HepG2 (cell line): ENCODE results near the gene HSPB6. TPM values are rescaled to one million over a fixed set of nuclear protein-coding genes. Genes with fewer than 3 reads are reported as not detected.

ENCODE experiments used
- ARNT2 ChIP-seq: sonication (generic); formaldehyde crosslinking; IDR thresholded peaks from 2 replicates; pipeline ENCODE4 v1.8.0; 2022; ENCODE audit warnings: mild to moderate bottlenecking, low read depth, missing genetic modification reagents, moderate library complexity
- ATAD3A ChIP-seq: sonication (generic); formaldehyde crosslinking; IDR thresholded peaks from 2 replicates; pipeline ENCODE4 v1.4.0; 2020; ENCODE audit warnings: missing genetic modification reagents
- ATM ChIP-seq: fragments of 450-650 bp; IDR thresholded peaks from 2 replicates; pipeline ENCODE4 v1.7.1; 2017; ENCODE audit warnings: mild to moderate bottlenecking, borderline replicate concordance
- DNMT1 ChIP-seq: sonication (generic); formaldehyde crosslinking; IDR thresholded peaks from 2 replicates; pipeline ENCODE4 v1.5.1; 2020; ENCODE audit warnings: mild to moderate bottlenecking, missing genetic modification reagents
- EHMT2 ChIP-seq: fragments of 200-600 bp; sonication (generic); IDR thresholded peaks from 2 replicates; pipeline ENCODE4 v1.7.0; 2017; ENCODE audit warnings: antibody characterized with exemption, low read depth, low read length, borderline replicate concordance
- FOXO1 ChIP-seq: sonication (generic); formaldehyde crosslinking; IDR thresholded peaks from 2 replicates; pipeline ENCODE4 v1.4.0; 2020; ENCODE audit warnings: missing genetic modification reagents
- GTF3A ChIP-seq: sonication (generic); formaldehyde crosslinking; conservative IDR thresholded peaks from 2 replicates; pipeline ENCODE4 v1.4.0; 2020; ENCODE audit warnings: mild to moderate bottlenecking, missing genetic modification reagents
- HNF4A ChIP-seq: sonication (generic); formaldehyde crosslinking; IDR thresholded peaks from 2 replicates; pipeline ENCODE4 v1.4.0; 2020; ENCODE audit warnings: missing genetic modification reagents
- HOXD1 ChIP-seq: sonication (generic); formaldehyde crosslinking; IDR thresholded peaks from 2 replicates; pipeline ENCODE4 v1.5.0; 2020; ENCODE audit warnings: missing genetic modification reagents
- KDM2A ChIP-seq: sonication (generic); formaldehyde crosslinking; IDR thresholded peaks from 2 replicates; pipeline ENCODE4 v1.4.0; 2020; ENCODE audit warnings: low read depth, missing genetic modification reagents, borderline replicate concordance
- KDM4B ChIP-seq: sonication (generic); formaldehyde crosslinking; IDR thresholded peaks from 2 replicates; pipeline ENCODE4 v1.4.0; 2020; ENCODE audit warnings: missing genetic modification reagents
- NAIF1 ChIP-seq: sonication (generic); formaldehyde crosslinking; IDR thresholded peaks from 2 replicates; pipeline ENCODE4 v1.5.0; 2020; ENCODE audit warnings: mild to moderate bottlenecking, missing genetic modification reagents, borderline replicate concordance
- NR1H2 ChIP-seq: sonication (generic); formaldehyde crosslinking; IDR thresholded peaks from 2 replicates; pipeline ENCODE4 v1.8.1; 2022; ENCODE audit warnings: low read depth, missing genetic modification reagents, borderline replicate concordance
- SIN3B ChIP-seq: fragments of 150-350 bp; IDR thresholded peaks from 2 replicates; pipeline ENCODE4 v1.6.1; 2014; ENCODE audit warnings: low read length
- SRF ChIP-seq: IDR thresholded peaks from 2 replicates; pipeline ENCODE4 v1.6.1; 2011; ENCODE audit warnings: mild to moderate bottlenecking, low read depth, low read length, moderate library complexity
- STAT5B ChIP-seq: sonication (generic); formaldehyde crosslinking; IDR thresholded peaks from 2 replicates; pipeline ENCODE4 v1.4.0; 2020; ENCODE audit warnings: missing genetic modification reagents
- ZNF143 ChIP-seq: sonication (generic); formaldehyde crosslinking; IDR thresholded peaks from 2 replicates; pipeline ENCODE4 v1.4.0; 2020; ENCODE audit warnings: missing genetic modification reagents
- ZNF460 ChIP-seq: sonication (generic); formaldehyde crosslinking; IDR thresholded peaks from 2 replicates; pipeline ENCODE4 v1.5.1; 2020; ENCODE audit warnings: missing genetic modification reagents, mild to moderate bottlenecking, borderline replicate concordance
- polyA plus RNA-seq, 8 experiments: library from polyadenylated mRNA; depleted of rRNA in 3 of 8; stranded (reverse) in 7 of 8; unstranded in 1 of 8; fragments of >200 nt; fragmentation: Illumina TruSeq in 4 of 8; extraction: Trizol in 4 of 8; gene quantifications; 2 replicates each; pipeline versions ENCODE4 v1.2.1 to v1.2.3, GENCODE V29; 2011 to 2016; ENCODE audit warnings: low read depth in 4 of 8, missing spikeins in 1 of 8, mixed read lengths in 1 of 8; ENCODE audit not compliant: insufficient read depth in 1 of 8
- total RNA-seq, 5 experiments: library from RNA; depleted of rRNA; stranded (reverse); fragments of >200 nt; fragmentation: Illumina TruSeq; extraction: Trizol; gene quantifications; 2 replicates each; pipeline ENCODE4 v1.2.3, GENCODE V29; 2016; ENCODE audit warnings: low read depth in 1 of 5
- TF ChIP-seq, protein P1 (sequence below): sonication (generic); formaldehyde crosslinking; IDR thresholded peaks from 2 replicates; pipeline ENCODE4 v1.5.1; 2020; ENCODE audit warnings: mild to moderate bottlenecking, missing genetic modification reagents, moderate library complexity
- TF ChIP-seq, protein P2 (sequence below): sonication (generic); formaldehyde crosslinking; IDR thresholded peaks from 2 replicates; pipeline ENCODE4 v1.8.0; 2022; ENCODE audit warnings: missing genetic modification reagents, low read depth, mild to moderate bottlenecking, borderline replicate concordance
- TF ChIP-seq, protein P3 (sequence below): IDR thresholded peaks from 2 replicates; pipeline ENCODE4 v1.6.1; 2016; ENCODE audit warnings: control low read depth
- TF ChIP-seq, protein P4 (sequence below): sonication (generic); formaldehyde crosslinking; IDR thresholded peaks from 2 replicates; pipeline ENCODE4 v1.4.0; 2020; ENCODE audit warnings: missing genetic modification reagents; ENCODE audit errors: not compliant biosample characterization
- TF ChIP-seq, protein P5 (sequence below): sonication (generic); formaldehyde crosslinking; IDR thresholded peaks from 2 replicates; pipeline ENCODE4 v1.5.1; 2020; ENCODE audit warnings: mild to moderate bottlenecking, missing genetic modification reagents, moderate library complexity

Gene HSPB6
- total and polyA plus RNA-seq, 2 of the 13 experiments (the other 11 are each of a cell fraction or from before 2014, with no cell fraction given) = 0.18 TPM; not detected in 1

DNA sequence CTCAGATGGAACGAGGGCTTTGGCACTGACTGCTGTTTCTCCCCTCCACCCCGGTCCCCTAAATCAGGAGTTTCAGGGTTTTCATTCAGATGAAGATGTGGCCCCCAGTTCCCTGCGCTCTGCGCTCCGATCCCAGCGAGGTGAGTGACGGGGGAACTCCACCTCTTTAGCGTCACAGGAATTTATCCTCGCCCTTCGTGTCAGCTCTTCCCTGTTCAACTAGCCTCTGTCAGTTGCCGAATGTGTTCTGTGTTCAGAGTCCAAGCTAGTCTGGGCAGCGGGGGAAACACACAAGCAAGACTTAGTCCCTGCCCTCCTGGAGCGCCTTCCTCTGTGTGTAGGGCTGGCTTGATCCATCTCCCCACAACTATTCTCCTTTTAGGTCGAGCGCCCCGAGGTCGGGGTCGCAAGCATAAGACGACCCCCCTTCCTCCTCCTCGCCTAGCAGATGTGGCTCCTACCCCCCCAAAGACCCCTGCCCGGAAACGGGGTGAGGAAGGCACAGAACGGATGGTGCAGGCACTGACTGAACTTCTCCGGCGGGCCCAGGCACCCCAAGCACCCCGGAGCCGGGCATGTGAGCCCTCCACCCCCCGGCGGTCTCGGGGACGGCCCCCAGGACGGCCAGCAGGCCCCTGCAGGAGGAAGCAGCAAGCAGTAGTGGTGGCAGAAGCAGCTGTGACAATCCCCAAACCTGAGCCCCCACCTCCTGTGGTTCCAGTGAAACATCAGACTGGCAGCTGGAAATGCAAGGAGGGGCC is 37.2 kb downstream of the HSPB6 start (continued):
- TF ChIP-seq, protein P1, sequence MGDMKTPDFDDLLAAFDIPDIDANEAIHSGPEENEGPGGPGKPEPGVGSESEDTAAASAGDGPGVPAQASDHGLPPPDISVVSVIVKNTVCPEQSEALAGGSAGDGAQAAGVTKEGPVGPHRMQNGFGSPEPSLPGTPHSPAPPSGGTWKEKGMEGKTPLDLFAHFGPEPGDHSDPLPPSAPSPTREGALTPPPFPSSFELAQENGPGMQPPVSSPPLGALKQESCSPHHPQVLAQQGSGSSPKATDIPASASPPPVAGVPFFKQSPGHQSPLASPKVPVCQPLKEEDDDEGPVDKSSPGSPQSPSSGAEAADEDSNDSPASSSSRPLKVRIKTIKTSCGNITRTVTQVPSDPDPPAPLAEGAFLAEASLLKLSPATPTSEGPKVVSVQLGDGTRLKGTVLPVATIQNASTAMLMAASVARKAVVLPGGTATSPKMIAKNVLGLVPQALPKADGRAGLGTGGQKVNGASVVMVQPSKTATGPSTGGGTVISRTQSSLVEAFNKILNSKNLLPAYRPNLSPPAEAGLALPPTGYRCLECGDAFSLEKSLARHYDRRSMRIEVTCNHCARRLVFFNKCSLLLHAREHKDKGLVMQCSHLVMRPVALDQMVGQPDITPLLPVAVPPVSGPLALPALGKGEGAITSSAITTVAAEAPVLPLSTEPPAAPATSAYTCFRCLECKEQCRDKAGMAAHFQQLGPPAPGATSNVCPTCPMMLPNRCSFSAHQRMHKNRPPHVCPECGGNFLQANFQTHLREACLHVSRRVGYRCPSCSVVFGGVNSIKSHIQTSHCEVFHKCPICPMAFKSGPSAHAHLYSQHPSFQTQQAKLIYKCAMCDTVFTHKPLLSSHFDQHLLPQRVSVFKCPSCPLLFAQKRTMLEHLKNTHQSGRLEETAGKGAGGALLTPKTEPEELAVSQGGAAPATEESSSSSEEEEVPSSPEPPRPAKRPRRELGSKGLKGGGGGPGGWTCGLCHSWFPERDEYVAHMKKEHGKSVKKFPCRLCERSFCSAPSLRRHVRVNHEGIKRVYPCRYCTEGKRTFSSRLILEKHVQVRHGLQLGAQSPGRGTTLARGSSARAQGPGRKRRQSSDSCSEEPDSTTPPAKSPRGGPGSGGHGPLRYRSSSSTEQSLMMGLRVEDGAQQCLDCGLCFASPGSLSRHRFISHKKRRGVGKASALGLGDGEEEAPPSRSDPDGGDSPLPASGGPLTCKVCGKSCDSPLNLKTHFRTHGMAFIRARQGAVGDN (CRISPR knock-in tag) = peak; percentile 51
- 0 out of 2 replicates have a peak, but pooled peaks have one; percentile 20 for TF ChIP-seq KDM2A (CRISPR knock-in tag)
- TF ChIP-seq SIN3B = no peak
- no peak for TF ChIP-seq NAIF1
- TF ChIP-seq, protein P2, sequence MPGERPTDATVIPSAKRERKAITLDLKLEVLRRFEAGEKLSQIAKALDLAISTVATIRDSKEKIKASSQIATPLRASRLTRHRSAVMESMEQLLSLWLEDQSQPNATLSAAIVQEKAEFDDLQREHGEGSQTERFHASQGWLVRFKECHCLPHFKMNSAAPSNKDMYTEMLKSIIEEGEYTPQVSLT (CRISPR knock-in tag) = no peak
- TF ChIP-seq FOXO1 = 0 out of 2 replicates have a peak, but pooled peaks have one; percentile 18
- TF ChIP-seq ATAD3A = no peak
- no peak for TF ChIP-seq DNMT1
- TF ChIP-seq GTF3A (CRISPR knock-in tag) = no peak
- TF ChIP-seq STAT5B (CRISPR knock-in tag) = no peak
- TF ChIP-seq, protein P3, sequence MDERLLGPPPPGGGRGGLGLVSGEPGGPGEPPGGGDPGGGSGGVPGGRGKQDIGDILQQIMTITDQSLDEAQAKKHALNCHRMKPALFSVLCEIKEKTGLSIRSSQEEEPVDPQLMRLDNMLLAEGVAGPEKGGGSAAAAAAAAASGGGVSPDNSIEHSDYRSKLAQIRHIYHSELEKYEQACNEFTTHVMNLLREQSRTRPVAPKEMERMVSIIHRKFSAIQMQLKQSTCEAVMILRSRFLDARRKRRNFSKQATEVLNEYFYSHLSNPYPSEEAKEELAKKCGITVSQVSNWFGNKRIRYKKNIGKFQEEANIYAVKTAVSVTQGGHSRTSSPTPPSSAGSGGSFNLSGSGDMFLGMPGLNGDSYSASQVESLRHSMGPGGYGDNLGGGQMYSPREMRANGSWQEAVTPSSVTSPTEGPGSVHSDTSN (CRISPR knock-in tag) = peak; percentile 76
- TF ChIP-seq HNF4A (CRISPR knock-in tag) = peak; percentile 77
- TF ChIP-seq NR1H2 (CRISPR knock-in tag) = no peak
- TF ChIP-seq ZNF460 (CRISPR knock-in tag) = no peak
- peak; percentile 57; the same call in 1 of the 2 replicates for TF ChIP-seq ZNF143 (CRISPR knock-in tag)
- TF ChIP-seq, protein P4, sequence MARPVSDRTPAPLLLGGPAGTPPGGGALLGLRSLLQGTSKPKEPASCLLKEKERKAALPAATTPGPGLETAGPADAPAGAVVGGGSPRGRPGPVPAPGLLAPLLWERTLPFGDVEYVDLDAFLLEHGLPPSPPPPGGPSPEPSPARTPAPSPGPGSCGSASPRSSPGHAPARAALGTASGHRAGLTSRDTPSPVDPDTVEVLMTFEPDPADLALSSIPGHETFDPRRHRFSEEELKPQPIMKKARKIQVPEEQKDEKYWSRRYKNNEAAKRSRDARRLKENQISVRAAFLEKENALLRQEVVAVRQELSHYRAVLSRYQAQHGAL (CRISPR knock-in tag) = no peak
- no peak for TF ChIP-seq EHMT2
- TF ChIP-seq, protein P5, sequence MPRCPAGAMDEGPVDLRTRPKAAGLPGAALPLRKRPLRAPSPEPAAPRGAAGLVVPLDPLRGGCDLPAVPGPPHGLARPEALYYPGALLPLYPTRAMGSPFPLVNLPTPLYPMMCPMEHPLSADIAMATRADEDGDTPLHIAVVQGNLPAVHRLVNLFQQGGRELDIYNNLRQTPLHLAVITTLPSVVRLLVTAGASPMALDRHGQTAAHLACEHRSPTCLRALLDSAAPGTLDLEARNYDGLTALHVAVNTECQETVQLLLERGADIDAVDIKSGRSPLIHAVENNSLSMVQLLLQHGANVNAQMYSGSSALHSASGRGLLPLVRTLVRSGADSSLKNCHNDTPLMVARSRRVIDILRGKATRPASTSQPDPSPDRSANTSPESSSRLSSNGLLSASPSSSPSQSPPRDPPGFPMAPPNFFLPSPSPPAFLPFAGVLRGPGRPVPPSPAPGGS (CRISPR knock-in tag) = no peak
- TF ChIP-seq ARNT2 = no peak
- TF ChIP-seq SRF = no peak
- no peak for TF ChIP-seq ATM
- TF ChIP-seq KDM4B = no peak
- no peak for TF ChIP-seq HOXD1
